Fibroblast of skin of right biceps (primary cell): Measurements from ENCODE around the gene ZDHHC7.
"Not testable (repeated sequence)": the region's sequence is repeated elsewhere in the genome, so short reads cannot be mapped to it uniquely, and the experiment has no call there.

Experiments
- DNase-seq: peaks from one replicate; pipeline ENCODE4 v3.0.0-alpha.2; 2013

Gene ZDHHC7

DNA sequence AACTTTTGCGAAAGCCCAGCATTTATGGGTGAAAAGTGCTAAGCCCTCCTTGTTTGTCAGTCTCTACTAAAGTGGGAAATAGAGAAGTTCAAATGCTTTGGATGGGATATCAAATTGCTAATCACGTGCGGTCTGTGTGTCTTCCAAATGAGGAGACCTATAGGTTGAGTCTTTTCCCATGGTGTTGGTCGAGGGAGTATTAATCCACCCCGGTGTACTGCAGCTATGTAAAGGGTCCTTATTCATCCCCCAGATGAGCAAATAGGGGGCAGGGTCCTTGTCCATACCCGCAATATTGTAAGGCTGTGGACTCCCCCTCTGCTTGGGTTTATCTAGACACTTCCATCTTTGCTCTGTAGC is 30.8 kb upstream of the ZDHHC7 start:
- DNase-seq, result no peak

DNA sequence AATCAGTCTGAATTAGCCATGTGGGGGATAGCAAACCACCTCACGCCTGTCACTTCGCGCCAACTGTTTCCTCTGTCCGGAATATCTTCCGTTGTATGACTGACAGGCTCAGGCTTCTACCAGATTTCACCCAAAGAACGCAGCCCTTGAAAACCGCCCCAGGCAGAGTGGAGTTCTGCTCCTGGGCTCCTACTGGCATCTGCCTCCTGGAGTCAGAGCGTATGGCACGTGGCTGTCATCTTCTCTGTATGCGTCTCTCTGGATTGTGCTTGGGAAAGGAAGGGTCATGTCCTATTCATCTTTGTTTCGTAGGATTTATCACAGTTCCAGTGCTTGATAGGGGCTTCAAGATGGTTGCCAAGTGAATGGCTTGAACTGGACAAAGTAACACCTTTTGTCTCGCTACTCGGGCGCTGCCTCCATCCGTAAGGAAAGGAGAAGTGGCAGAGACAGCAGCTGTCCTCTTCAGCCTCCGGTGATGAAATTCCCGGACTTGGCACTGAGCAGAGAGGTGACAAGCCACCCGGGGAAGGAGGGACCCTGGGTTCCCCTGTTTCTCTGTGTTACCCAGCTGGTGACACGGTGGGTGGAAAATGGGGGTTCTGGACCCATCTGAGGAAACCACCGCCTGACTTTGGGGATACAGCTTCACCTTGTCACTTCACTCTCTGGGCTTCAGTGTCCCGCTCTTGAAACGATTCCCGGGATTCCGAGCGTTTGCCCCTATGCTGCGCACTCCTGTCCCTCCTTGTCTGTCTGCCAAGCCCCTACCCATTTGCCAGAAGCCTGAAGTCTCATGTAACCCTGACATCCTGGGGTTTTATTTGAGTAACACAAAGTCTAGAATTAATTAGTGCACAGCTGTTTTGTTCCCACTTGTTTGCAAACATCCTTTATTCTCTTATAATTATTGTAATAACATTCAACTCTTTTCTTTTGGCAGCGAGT is 30.2 kb upstream of the ZDHHC7 start:
- no peak for DNase-seq

DNA sequence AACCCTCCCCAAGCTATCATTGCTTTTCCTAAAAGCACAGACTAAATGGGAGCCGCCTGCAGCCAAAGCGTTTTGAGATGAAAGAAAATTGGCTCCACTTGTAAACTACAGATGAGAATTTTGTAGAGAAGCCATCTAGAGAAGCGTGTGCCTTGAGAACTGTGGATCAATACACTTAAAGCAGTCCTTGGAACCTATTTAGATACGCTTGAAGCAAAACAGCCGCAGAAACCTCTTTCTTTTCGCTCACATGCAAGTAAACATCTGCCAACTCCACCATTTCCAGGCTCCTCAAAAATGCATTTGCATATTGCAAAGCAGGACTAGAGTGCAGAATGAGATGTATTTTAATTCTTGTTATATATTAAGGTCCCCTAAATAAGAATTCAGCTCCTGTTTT is 29.4 kb upstream of the ZDHHC7 start:
- DNase-seq, result no peak

DNA sequence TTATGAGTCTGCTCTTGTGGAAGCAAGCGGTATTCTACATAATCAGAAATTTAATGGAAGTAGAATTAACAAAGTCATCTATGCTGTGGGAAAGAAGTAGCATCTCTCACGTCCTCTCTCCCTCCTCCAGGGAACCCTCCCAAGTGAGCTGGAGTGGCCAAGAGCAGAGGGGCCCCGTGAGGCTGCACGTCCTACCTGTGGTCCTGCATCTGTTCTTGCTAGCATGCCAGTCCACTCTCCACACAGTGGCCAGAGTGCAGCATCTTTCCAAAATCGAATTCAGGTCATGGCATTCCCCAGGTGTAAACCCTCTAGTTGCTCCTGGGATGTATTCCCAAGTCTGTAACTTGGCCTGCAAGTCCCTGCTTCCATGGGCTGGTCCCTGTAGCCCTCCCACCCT is 26.4 kb upstream of the ZDHHC7 start:
- no peak for DNase-seq

DNA sequence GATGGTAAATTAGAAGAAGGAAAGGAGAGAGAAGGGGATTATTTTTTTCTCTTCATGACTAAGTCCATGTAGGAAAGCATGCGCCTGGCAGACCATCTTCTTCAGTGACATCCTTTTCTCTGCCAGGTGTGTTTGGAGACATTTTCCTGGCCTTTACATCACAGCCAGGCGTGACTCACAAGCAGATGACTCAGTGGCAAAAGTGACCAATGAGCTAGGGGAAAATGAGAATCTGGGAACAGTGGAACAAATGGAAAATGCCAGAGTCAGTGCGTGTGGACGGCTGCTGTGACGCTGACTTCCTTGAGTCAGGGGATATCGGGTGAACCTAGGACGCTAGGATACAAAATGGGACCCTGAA is 25.7 kb upstream of the ZDHHC7 start:
- DNase-seq, result peak; percentile 73

- no peak for DNase-seq
These were observed 25.1 kb upstream of the ZDHHC7 start for GRCh38 chr16:85036236-85037049.

DNA sequence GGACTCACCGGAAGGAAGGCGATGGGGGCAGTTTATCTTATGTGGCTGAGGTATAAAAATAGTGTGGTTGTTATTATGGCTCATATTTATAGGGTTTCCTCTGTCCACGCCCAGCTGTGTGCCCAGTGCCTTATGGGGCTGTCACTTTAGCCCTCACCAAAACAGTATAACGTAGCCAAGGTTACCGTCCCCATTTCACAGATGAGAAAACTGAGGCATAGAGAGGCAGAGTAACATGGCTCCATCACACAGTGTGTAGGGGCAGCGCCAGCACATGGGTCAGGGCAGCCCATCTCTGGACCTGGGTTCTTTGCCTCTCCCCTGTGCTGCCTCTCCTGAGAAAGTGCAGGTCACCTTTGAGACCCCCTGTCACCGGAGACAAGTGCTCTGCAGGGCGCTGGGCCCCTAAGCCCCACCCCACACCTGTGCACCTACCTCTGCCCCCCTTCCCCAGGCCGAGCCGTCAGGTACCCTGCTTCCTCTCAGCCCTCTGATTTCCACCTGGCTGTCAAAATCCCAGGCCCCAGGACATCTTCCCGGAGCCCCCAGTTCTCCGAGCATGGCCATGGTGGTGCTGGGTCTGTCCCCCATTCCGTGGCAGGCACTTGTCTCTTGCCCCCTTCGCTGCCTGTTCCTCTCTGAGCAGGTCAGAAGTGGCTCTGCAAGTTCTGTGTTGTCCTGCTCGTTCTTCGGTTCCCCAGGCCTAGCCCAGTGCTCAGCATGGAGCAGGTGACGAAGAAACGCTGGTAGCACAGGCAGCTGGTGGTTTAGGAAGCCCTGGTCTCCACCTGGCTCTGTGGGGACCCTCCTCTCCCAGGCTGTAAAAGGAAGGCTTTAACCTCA is 23.5 kb upstream of the ZDHHC7 start:
- DNase-seq, result no peak

- no peak for DNase-seq
These were observed 21.8 kb upstream of the ZDHHC7 start for GRCh38 chr16:85033171-85033570.

- not testable (repeated sequence) for DNase-seq
These were observed 20.9 kb upstream of the ZDHHC7 start for GRCh38 chr16:85032187-85032586.

DNA sequence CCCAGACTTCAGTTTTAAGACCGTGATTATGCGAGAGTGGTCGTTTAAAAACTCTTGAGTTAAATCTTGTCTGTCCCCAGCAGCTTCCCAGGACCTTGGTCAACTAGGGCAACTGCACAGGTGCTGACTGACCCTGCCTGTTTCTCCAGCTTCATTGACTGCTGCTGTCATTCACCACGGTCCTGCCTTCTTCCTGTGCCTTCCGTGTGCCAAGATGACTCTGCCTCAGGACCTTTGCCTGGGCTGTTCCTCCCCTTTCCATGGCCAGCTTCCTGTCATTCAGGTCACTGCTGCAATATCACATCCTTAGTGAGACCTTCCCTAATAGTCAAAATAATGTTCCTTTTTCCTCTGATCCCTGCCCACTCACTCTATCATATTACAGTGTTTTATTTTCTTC is 20.1 kb upstream of the ZDHHC7 start:
- no peak for DNase-seq

DNA sequence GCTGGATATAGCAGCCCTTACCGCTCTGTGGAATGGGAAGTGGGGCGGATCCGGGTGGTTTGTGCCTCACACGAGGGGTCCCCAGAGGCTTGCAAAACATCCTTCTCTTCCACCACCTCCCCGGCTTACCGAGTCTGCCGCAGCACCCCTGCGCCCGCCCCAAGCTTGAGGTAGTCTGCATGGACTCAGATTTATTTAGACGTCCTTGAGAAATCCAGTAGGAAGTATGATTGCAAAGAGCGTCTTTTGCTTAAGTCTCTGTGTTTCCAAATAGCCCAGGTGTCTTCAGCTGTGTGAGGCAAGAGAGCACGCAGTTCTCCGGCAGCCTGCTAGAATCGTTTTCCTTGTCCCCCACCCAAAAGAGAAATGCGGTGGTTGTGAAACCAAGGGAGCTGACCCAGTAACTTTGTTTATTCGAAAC is 18.7 kb upstream of the ZDHHC7 start:
- no peak for DNase-seq

DNA sequence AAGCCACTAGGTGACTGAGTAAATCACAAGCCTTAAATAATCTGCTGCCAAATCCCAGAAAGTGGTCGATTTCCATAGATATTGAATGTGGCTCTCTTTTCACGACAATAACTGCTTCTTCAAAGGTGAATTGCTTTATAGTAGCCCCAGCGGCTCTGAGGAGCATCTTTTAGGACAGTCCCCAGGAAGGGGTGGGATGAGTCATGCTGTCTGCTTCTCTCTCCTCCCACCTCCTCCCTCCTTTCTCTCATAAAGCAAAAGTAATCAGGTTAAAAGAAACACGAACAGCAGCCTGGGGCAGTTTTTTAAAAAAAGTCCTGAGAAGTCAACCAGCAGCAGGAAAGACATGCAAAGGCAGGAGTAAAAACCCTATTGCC is 18.1 kb upstream of the ZDHHC7 start:
- peak; percentile 49 for DNase-seq

DNA sequence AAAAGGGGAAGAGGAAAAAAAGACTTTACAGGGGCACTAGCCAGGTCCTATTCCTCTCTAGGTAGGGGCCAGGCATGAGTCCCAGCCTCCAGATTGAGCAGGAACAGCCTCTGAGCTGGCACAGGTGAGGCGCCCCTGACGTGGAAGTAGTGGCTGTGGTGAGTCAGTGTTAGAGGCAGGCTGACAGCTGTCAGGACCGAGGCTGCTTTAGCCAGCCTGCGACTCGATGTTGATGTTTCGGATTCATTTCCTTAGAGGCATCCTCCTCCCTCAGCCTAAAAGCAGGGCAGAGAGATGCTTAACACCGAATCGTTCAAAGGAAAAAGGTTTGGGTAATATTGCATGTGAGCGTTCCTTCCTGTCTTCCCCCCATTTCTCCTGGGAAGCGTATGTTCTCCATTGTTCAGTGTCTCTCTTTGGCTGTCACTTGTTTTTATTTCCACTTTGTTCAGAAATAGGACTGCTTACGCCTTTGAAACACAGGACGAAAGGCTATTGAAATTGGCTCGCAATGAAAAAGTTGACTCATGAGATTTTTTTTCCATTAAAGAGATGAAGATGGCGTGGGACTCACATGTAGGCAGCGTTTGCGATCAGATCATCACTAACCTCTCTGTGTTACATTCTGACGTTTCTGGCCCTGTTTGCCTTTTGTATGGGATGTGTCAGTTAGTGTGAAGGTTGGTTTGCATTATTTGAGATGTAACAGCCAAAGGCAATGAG is 17.5 kb upstream of the ZDHHC7 start:
- peak; percentile 42 for DNase-seq

- DNase-seq, result no peak
These were observed 16.8 kb upstream of the ZDHHC7 start for GRCh38 chr16:85027958-85028684.

GRCh38 chr16:85027349-85027957 is 16.1 kb upstream of the ZDHHC7 start, which contains the start of gene KIAA0513:
KIAA0513 (plus strand) TSS chr16:85027795; CDS start chr16:85067072, 39,277 bp downstream.
- DNase-seq, result peak; percentile 93

- DNase-seq, result no peak
These were observed 15.4 kb upstream of the ZDHHC7 start for GRCh38 chr16:85026703-85027102.

GRCh38 chr16:85025781-85026653 is 14.7 kb upstream of the ZDHHC7 start:
- no peak for DNase-seq

DNA sequence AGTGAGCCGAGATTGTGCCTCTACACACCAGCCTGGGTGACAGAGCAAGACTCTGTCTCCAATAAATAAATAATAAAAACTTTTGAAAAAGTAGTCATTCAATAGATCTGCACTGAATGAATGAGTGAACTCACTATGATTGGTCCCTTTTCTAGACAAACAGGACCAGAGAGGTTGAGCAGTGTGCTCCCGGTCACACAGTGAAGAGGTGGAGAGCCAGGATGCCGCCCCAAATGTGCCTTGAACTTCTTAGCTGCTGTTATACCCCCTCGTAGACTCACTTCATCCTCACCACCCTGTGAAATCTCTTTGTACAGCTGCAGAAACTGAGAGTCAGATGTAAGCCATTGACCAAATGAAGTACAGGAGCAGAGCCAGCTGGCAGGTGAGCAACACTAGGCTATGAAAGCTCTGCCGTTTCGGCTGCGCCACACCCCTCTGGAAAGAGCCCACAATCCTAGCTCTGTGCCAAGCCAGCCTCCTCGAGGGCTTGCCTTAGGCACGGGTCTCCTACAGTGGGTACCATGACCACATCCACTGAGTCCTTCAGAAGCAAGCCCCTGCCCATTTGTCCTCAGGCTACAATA is 8.4 kb upstream of the ZDHHC7 start:
- DNase-seq, result no peak

- DNase-seq, result no peak
These were observed 7.3 kb upstream of the ZDHHC7 start for GRCh38 chr16:85018529-85019236.
